ENCODE results near the gene FABP7. TPM values are rescaled to one million over a fixed set of nuclear protein-coding genes. Genes with fewer than 3 reads are reported as not detected.

FABP7 gene
- total RNA-seq, 1 donor from 2014 or later: not detected

Other genes starting within 250 kb of the FABP7 start
- gene PKIB, start 169.3 kb upstream of the FABP7 start, total RNA-seq: 5.5 TPM
- gene SMPDL3A, start 9.5 kb downstream of the FABP7 start, total RNA-seq: 27.9 TPM
- 0.06 TPM for gene CLVS2, start 216.5 kb downstream of the FABP7 start, total RNA-seq

Measured in mucosa of gallbladder (tissue), 1 donor.